ENCODE results near the gene C22orf39. TPM values are rescaled to one million over a fixed set of nuclear protein-coding genes. Genes with fewer than 3 reads are reported as not detected.
"Not testable (repeated sequence)": the region's sequence is repeated elsewhere in the genome, so short reads cannot be mapped to it uniquely, and the experiment has no call there.

C22orf39 gene
- polyA plus RNA-seq, 3 donors: 24.3 to 44.4 (median 36.1) TPM

DNA sequence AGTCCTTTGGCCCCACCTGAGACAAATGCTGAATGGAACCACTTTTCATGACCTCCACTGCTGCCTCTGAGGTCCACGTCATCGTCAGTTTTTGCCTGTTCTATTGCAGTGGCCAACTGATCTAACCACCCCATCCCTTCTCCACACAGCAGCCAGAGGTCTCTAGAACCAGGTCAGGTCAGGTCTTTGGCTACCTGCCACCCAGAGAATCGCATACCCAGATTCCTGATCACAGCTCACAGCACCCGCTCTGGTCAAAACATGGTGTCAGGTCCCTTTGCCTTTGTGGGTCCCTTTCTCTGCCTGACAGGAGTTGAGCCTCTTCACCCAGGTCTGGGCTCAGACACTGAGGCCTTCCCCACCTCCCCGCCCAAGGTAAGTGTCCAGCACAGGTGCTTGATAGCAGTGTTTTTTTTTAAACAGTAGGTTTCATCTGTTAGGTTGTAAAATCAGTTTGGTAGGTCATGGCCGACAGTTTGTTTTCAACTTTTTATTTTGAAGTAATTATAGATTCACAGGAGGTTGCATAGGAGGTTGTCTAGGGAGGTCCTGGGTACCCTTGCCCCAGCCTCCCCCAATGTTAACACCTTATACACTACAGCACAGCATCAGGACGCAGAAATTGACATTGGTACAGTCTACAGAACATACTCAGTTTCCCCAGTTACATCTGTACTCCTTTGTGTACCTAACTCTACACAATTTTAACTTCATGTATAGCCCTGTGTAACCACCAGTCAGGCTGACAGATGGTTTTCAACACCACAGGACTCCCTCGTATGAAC, 6.9 kb downstream of the C22orf39 start:
- H3K27ac ChIP-seq (ENCODE audit: low read depth, low read length): no peak overlapping the region

DNA sequence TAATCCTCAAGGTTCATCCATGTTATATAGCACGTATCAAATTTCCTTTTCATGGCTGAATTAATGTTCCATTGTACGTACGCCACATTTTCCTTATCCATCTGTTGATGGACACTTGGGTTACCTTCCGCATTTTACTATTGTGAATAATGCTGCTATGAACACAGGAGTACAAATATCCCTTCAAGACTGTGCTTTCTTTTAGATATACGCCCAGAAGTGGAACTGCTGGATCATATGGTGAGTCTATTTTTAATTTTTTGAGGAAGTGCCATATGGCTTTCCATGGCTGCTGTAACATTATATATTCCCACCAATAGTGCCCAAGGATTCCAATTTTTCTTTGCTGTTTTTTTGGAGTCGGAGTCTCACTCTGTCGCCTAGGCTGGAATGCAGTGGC, 9.2 kb downstream of the C22orf39 start:
- H3K27ac ChIP-seq (ENCODE audit: low read depth, low read length): no peak overlapping the region
- 87 to 93% (median 92%) methylated on average over 7 of the region's 7 CpGs for WGBS, 3 donors

More for the DNA sequence above, 6.9 kb downstream of the C22orf39 start:
- 76 to 88% (median 79%) methylated on average over 8 of the region's 8 CpGs for WGBS, 3 donors

DNA sequence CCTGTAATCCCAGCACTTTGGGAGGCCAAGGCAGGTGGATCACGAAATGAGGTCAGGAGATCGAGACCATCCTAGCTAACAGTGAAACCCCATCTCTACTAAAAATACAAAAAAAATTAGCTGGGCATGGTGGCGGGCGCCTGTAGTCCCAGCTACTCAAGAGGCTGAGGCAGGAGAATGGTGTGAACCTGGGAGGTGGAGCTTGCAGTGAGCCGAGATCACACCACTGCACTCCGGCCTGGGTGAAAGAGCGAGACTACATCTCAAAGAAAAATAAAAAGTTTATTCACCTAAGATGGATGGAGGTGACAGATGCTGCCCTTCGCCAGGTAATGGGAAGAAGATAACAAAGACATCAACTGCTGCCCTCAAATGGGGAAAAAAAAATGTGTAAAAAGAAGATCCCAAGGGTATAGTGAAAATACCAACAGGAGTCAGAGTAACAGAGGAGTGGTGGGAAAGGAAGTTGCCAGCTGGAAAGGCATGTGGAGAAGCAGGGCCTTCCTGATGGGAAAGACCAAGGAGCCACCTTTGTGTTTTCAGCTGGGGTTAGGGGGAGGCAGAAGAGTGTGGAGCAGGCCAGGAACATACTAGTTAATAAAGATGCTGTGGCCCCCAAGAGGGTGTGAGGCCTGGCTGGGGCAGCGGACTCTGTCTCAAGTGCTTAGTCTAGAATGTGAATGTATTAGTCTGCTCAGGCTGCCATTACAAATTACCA, 10.9 kb downstream of the C22orf39 start:
- 94 to 97% (median 94%) methylated on average over 9 of the region's 9 CpGs for WGBS, 3 donors
- H3K27ac ChIP-seq (ENCODE audit: low read depth, low read length): not testable (repeated sequence)

DNA sequence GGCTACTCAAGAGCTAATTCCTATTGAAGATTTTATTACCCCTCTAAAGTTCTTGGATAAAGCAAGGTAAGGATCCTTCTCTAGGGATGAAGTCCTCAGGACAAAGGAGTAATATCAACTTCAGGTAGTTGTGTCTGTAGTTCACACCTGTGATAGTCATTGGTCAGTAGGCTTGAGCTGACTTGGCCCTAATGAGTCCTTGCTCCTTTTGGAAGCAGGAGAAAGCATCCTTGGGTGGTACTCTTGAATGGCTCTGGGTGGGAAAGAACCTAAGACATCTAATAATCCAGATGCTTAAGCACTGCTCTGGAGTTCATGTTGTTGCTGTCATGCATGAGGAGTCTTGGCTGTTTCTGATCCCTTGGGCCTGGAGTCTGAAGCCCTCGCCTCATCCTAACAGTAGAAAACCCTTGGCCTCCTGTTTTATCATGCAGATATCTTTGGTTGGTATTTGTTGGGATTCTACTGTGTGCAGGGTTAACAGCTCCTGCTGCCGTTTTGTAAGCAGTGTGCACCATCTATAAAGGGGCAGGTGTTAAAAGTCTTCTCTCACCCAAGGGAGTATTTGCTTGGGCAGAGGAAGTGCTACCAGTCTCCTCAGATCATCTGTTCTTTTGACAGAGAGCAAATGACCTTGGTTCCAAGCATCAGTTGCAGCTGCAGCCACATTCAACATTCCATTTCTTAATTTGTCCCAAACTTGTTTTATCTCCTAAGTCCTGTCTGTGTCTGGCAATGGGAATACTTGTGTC, 12.5 kb downstream of the C22orf39 start:
- no peak overlapping the region for H3K27ac ChIP-seq (ENCODE audit: low read depth, low read length)
- 76 to 79% (median 77%) methylated on average over 2 of the region's 2 CpGs for WGBS, 3 donors

DNA sequence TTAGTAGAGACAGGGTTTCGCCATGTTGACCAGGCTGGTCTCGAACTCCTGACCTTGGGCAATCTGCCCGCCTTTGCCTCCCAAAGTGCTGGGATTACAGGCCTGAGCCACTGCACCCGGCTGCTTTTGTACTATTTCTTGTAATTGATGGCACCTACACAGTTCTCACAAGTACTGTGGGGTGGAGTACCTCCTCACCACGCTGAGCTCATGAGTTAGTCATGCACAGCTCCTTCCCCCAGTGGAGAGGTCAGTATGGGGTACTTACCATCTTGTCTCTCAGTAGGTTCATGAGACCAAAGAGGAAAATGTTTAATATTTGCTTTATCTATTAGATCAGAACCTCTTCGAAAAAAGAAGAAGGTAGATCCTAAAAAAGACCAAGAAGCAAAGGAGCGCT, 13.1 kb downstream of the C22orf39 start:
- WGBS, 3 donors: 88 to 98% (median 95%) methylated on average over 7 of the region's 7 CpGs
- no peak overlapping the region for H3K27ac ChIP-seq (ENCODE audit: low read depth, low read length)

DNA sequence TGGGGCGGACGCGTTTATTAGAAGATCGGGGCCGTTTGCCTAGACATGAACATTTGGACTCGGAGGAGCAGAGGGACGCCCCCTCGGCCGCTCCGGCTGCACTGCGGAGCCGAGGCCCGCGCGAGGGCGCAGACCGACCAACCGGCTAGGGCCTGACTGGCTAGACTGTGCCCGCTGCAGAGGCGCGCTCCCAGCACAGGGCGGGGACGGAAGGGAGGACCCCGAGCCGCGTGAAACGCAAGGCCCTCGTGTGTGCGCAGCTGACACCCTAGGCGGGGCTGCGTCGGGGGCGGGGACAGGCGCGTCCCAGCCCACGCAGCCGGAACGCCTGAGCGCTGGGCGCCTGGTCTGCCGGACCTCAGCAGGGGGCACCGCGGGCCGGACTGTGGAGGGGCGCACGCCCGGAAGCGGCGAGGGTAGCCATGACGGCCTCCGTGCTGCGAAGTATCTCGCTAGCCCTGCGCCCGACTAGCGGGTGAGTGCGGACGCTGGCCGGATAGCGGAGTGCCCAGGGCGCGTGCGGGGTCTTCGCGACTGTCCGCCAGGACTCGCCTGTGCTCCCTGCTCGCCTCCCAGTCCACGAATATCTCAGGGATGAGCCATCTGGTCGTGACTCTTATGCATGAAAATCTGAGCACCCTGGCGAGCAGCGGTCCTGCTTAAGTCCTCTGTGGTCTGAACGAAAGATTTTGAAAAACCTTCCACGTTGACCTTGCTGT, 15.2 kb downstream of the C22orf39 start, which contains the start of gene MRPL40:
MRPL40 (plus strand) TSS at position 413 of the 719 bp plus-strand sequence; CDS start at position 423, 10 bp downstream.
- 0 to 1% (median 0%) methylated on average over 68 to 74 of the region's 74 CpGs for WGBS, 3 donors
- H3K27ac ChIP-seq (ENCODE audit: low read depth, low read length): peak within 1 kb of the TSS; percentile 30

GRCh38 chr22:19431649-19432132, 15.8 kb downstream of the C22orf39 start, which contains the start of gene HIRA:
TSS of gene HIRA (minus strand) at chr22:19431733. CDS start at chr22:19431476, 257 bp downstream.
- H3K27ac ChIP-seq (ENCODE audit: low read depth, low read length): peak within 1 kb of the TSS; percentile 30
- 0 to 1% (median 0%) methylated on average over 51 to 66 of the region's 66 CpGs for WGBS, 3 donors

DNA sequence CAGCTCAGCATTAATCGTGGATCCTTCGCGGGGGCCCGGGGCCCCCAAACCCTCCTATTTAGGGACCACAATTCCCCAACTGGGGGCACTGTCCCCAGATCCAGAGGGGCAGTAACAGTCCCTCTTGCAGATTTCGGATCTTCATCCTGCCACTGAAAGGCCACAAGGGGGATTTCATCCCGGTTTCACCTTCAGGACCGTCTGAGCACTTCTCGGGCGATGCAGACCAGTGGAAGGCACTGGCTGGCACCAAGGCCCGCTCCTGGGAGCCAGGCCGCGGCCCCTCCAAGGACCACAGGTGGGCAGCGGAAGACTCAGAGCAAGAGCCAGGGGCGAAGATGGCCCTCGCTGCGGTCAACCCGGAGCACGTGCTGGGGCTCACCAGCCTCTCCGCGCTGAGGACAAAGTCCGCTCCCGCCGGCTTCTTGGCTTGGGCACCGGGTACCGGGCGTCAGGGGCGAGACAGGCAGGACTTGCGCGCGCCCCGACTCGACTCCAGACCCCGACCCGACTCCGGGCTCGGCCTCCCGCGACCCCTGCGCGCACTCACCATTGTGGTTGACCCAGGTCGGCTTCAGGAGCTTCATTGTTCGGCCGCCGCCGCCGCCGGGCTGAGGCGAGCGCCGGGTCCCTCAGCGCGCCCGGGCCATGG, 16.5 kb downstream of the C22orf39 start:
- no peak overlapping the region for H3K27ac ChIP-seq (ENCODE audit: low read depth, low read length)
- WGBS, 3 donors: 0 to 1% (median 1%) methylated on average over 44 to 53 of the region's 53 CpGs

DNA sequence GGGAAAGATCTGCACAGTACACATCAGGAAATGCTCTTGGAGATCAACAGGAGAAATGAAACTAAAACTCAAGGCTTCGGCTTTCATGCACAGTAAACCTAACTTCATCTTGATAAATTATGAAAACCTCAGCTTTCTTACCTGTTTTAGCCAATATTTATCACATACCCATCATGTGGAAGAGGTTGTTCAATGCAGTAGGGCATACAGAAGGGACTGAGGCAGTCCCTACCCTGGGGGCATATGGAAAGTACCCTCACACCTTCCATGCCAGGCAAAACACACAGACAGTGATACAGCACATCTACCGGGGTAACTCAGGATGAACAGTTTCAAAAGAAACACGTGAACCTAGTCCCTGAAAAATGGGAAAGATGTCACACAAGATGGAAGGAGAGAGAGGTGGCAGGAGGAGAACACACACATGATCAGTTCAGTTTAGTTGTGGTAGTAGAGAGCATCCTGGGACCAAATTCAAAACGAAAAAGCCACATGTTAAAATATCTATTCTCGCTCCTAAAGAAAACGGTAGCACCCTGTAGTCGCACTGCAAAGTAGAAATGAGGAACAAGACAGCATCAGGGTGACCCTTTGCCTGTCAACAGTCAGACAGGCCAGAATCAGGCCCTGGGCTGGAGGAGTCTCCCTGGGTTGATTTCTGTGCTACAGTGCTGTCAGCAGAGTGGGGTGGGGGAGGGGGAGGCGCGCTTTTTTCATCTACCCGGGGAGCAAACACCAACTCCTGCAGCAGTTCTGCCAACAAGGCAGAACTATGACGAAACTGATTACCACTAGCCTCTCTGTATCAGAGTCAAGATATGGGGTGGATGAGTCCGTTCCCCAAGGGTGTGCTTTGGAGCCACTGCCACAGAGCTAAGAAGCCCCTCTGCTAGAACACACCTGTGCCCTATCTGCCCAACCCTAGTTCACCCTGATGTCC, 17.3 kb downstream of the C22orf39 start:
- WGBS, 3 donors: 6 to 11% (median 8%) methylated on average over 12 of the region's 12 CpGs
- no peak overlapping the region for H3K27ac ChIP-seq (ENCODE audit: low read depth, low read length)

- WGBS, 3 donors: 60 to 73% (median 62%) methylated on average over 3 of the region's 3 CpGs
- no peak overlapping the region for H3K27ac ChIP-seq (ENCODE audit: low read depth, low read length)
Observed at GRCh38 chr22:19424186-19424500, 23.4 kb downstream of the C22orf39 start.

DNA sequence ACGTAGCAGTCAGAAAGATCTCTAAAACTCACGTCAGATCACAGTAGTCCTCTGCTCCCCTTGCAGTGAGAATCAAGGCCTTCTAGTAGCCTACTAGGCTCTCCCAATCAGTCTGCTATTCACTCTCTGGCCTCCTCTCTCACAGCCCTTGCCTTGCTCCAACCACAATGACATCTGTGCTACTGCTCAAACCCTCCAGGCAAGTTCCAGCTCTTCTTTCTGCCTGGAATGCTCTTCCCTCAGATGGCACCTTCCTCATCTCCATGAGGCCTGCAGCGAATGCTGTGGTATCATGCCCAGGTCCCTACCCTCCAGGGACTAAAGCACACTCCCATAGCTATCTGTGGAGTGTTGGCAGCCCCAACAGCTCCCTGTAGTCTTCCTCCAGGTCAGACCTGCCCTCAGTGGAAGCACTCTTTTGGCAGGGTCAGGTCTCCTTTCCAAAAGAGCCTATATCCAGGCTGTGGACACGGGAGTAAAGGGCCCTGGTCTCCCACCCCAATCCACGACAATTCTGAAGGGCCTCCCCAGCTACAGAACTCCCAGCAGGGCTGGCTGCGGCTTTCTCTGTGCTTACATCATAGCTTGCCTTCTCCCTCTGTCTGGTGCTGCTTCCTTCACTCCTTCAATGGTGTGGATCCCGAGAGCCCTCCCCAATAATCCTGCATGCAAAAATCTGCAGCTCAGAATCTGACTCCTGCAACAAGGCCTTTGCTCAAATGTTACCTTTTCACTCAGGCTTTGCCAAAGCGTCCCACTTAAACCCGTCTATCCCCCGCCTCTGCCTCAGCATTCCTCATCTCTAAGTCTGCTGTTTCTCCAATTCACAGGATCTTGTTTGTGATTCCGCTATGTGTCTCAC, 24.8 kb downstream of the C22orf39 start:
- H3K27ac ChIP-seq (ENCODE audit: low read depth, low read length): no peak overlapping the region
- WGBS, 3 donors: 82 to 86% (median 83%) methylated on average over 11 of the region's 11 CpGs

- 87 to 93% (median 91%) methylated on average over 6 of the region's 6 CpGs for WGBS, 3 donors
- no peak overlapping the region for H3K27ac ChIP-seq (ENCODE audit: low read depth, low read length)
Observed at GRCh38 chr22:19420321-19420720, 27.2 kb downstream of the C22orf39 start.

DNA sequence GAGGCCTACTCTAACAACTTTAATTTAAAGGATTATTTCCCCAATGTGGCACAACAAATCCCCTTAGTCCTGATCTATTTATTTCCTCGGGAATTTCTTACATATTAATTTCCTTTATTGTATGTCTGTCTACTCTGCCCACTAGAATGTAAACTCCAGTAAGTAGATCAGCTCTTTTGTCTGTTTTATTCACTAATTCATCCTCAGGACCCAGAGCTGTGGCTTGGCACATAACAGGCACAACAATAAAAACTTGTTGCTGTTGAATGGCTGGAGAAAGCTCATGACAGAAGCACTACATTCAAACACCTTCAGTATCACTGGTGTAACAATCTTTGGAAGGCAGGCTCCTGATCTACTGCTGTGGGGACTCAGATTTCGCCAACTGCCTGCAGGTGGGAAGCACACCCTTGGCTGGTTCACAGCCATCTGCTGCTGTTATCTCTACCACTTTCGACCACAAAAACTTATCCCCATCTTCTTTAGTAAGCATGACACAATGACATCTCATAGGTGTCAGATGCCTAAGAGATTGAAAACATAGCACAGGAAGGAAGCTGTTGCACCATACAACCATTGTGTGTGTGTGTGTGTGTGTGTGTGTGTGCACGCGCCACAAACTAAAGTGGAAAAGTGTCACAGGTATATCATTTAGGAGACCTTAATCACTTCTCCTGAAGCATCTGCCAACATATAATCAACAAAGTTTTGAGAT, 27.9 kb downstream of the C22orf39 start:
- no peak overlapping the region for H3K27ac ChIP-seq (ENCODE audit: low read depth, low read length)
- 54 to 70% (median 62%) methylated on average over 5 of the region's 5 CpGs for WGBS, 3 donors

- 44 to 76% (median 65%) methylated on average over 5 of the region's 5 CpGs for WGBS, 3 donors
- no peak overlapping the region for H3K27ac ChIP-seq (ENCODE audit: low read depth, low read length)
Observed at GRCh38 chr22:19419086-19419463, 28.4 kb downstream of the C22orf39 start.

GRCh38 chr22:19412923-19413322, 34.6 kb downstream of the C22orf39 start:
- WGBS, 3 donors: 78 to 91% (median 82%) methylated on average over 4 of the region's 4 CpGs
- H3K27ac ChIP-seq (ENCODE audit: low read depth, low read length): no peak overlapping the region

Measured in adipose tissue (tissue), 3 donors.